GM18867 (cell line): ENCODE results near the gene TKFC.
"Not testable (repeated sequence)": the region's sequence is repeated elsewhere in the genome, so short reads cannot be mapped to it uniquely, and the experiment has no call there.

Experiments
- ATAC-seq: cut with Tn5 transposase; IDR thresholded peaks from one replicate; pipeline ENCODE4 v1.9.1; 2021; ENCODE audit warnings: mild to moderate bottlenecking, moderate library complexity; ENCODE audit not compliant: unreplicated experiment

Gene TKFC

DNA sequence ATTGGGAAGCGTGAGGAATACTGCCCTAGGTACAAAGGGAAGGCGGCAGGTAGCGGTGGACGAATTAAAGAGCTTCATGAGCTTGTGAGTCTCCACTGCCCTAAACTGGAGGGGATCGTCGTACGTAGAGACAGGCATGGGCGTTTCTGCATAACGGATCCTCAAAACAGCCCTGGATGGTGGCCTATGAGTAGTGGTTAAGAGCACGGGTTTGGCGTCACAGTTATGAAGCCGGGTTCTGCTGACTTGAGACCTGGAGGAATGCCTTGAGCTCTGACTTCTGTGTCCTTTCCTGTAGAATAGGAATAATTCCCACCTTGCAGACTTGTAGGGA, 29.5 kb downstream of the TKFC start:
- ATAC-seq, result no peak

DNA sequence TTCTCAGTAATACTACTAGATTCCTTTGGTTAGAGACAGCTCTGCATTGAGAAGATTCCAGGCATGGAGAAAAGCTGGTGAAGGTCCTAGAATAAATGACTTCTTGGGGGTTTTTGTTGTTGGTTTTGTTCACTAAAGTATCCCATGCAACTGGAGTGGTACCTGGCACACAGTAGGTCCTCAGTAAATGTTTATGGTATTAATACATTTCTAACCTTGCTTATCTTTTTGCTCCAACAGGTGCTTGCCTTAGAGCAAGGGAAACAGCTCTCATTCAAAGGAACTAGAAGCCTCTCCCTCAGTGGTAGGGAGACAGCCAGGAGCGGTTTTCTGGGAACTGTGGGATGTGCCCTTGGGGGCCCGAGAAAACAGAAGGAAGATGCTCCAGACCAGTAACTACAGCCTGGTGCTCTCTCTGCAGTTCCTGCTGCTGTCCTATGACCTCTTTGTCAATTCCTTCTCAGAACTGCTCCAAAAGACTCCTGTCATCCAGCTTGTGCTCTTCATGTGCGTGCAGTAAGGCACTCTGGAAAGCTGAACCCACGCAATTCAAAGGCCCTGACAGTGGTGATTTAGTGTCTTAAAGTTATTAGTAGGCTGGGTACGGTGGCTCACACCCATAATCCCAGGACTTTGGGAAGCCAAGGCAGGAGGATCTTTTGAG, 31.1 kb downstream of the TKFC start:
- ATAC-seq, result no peak

DNA sequence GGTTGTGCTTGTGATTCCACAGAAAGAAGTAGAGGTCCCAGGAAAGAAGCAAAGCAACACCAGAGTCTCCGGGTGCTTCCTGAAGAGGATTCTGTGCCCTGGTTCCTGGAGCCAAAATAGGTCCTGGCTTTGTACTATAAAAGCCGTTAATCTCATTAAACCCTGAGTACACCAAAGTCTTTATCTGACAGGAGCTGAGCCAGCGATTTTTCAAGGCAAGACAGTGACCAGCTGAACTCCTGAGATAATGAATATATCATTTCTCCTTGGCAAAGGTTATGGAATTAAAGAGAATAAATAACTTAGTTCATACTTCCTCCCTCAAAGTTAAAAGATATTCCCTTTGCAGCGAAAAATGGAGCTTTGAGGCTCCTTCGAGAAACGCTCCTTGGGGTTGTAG, 34.4 kb downstream of the TKFC start:
- ATAC-seq, result no peak

DNA sequence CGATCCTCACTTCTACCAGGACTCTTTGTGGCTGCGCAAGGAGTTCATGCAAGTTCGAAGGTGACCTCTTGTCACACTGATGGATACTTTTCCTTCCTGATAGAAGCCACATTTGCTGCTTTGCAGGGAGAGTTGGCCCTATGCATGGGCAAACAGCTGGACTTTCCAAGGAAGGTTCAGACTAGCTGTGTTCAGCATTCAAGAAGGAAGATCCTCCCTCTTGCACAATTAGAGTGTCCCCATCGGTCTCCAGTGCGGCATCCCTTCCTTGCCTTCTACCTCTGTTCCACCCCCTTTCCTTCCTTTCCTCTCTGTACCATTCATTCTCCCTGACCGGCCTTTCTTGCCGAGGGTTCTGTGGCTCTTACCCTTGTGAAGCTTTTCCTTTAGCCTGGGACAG, 35.6 kb downstream of the TKFC start:
- no peak for ATAC-seq

DNA sequence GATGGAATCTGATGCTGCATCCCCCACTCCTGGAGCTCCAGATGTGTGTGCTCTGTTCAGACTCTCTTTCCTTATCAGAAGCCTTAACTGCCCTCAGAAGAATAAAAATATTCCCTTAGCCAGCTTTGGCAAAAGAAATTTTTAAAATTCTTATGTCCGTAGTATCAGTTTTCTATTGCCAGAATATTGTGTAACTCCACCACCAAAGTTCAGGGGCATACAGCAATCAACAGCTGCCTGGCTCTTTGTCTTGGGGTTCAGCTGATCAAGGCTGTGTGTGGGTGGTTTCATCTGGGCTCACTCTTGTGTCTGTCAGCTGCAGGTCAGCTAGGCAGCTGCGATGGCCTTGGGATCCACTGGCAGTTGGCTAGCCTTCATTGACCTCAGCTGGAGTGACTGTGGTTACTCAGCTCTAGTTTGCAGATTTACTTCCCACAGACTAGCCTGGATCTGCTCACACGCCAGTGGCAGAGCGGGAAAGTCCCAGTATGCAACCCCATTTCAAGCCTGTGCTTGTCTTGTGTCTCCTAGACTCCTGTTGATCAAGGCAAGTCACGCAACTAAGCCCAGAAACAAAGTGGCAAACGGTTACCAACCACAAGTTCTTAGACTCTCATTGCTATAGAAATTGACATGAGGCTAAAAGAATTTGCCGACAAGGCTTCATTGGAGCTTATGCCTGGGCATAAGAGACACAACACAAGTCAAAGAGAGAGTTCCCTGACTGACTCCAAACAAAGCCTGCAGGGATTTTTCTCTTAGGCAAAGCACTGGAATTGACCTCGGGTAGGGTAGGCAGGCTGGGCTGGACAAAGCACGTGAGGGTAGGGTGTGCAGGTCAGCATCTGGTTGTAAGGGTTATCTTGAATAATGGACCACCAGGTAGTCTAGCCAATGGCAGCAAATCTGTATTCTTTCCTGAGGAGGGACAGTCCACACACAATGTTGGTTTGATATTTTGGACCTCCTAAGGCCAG, 36.6 kb downstream of the TKFC start:
- peak; percentile 36 for ATAC-seq

DNA sequence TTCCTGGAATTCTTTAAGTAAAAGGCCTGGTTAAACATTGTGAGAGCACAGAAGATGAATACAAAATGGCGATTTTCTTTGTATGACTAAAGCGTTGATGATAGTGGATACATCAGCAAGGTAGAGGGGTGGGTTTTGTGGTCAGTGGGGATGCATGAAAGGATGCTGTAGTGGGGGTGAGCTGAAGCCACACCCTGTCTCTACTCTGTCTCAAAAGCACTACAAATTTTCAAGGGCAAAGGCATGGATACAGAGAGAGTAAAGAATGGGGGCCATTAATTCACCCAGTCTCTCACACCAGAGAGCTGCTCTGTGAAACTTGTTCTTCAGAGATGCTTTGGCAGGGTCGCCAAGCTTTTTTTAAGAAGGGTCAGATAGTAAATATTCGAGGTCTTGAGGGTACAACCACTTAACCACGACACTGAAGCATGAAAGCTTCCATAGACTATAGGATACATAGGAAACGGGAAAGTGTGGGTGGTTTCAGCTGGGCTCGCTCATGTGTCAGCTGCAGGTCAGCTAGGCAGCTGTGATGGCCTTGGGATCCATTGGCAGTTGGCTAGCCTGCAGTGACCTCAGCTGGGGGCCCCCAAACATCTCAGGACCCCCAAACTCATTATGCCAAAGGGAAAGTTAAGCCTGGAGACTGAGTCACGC, 37.4 kb downstream of the TKFC start:
- no peak for ATAC-seq

DNA sequence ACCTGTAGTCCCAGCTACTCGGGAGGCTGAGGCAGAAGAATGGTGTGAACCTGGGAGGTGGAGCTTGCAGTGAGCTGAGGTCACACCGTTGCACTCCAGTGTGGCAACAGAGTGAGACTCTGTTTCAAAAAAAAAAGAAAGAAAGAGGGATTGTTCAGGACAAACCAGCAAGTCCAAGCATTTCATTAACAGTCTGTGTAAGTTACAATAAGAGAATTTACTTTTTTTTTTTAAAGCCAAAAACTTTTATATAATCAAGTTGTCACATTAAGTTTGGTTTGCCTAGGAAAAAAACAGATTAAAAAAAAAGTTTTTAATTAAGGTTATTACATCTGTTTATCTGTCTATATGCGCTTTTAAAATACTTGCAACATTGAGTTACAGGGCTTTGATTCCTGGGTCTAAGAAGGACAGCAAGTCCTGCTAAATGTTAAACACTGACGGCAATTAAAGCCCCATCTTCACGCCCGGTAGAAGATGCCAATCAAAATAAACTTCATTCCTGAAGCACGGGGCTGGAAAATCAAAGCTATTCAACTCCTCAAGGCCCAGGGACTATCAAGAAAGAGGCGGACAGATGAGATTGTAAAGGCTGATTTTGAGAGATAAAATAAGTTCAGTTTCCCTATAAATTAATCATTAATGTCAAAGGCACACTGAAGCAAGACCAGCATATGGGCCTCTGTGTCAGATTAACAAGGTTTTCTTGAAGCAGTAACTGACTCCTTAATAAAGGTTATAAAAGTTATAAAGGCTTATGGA, 39.8 kb downstream of the TKFC start:
- ATAC-seq, result no peak

DNA sequence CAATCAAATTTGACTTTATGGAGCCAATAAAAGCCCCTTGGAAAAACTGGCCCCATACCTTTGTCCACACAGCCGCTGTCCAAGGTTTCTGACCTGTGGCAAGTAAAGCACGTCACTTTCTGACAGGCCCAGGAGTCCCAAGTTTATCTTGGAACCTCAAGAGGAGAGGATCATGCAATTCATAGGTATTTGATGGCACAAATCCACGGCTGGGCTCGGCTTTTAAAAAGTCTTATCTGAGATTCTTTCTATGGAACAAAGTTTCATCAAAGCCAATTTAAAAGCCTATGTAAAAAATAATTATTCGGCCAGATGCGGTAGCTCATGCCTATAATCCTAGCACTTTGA, 42.7 kb downstream of the TKFC start:
- ATAC-seq, result no peak

DNA sequence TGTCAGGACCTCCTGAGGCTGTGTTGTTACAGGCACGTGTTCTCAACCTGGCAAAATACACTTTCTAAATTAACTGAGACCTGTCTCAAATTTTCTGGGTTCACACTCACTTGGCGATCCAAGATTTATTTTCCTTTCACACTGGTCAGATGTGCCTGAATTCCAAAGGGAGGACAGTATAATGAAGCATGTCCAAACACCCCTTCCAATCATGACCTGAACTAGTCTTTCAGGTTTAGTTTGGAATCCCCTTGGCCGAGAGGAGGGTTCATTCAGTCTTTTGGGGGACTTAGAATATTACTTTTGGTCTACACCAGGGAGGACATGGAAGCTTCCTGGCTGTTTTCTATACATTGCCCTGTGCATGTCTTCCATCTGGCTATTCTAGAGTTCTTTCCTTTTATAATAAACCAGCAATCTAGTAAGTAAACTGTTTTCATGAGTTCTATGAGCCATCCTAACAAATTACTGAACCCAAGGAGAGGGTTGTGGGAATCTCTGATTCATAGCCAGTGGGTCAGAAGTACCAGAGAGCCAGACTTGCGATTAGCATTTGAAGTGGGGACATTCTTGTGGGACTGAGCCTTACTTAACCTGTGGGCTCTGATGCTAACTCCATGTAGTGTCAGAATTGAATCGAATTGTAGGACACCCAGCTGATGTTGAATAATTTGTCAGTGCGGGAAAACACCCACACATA, 44.6 kb downstream of the TKFC start:
- ATAC-seq, result no peak

DNA sequence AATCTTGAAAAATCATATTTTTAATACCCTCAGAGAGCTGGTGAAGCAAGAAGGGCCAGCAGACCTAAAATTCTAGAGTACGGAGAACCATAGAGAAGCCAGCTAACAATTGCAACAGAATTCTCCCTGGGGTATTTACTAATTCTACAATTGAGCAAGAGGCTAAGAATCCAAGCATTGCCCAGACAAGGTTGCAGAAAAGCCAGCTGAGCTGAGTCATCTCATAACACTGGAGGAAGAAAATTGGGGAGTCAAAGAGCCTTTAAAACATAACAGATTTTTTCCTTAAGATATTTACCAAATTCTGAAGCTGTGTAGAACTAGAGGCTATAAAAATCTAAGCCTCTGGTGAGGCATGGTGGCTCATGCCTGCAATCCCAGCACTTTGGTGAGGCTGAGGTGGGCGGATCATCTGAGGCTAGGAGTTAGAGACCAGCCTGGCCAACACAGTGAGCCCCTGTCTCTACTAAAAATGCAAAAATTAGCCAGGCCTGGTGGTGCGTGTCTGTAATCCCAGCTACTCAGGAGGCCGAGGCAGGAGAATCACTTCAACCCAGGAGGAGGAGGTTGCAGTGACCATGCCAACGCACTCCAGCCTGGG, 45.8 kb downstream of the TKFC start:
- ATAC-seq, result no peak

DNA sequence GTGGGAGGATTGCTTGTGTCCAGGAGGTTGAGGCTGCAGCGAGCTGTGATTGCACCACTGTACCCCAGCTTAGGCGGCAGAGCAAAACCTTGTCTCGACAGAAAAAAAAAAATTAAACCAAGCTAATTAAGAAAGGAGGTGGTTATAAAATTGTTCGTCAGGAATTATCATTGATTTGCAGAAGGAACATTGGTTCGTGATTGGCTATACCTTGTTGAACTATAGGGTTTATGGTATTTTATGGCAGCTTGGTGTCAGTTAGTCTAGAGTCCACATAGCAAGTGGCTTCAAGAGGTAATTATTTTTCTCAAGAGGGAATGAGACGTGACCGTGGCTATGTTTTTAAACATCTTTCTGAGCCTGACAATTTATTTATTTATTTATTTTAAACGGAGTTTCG, 47.9 kb downstream of the TKFC start:
- ATAC-seq, result no peak

DNA sequence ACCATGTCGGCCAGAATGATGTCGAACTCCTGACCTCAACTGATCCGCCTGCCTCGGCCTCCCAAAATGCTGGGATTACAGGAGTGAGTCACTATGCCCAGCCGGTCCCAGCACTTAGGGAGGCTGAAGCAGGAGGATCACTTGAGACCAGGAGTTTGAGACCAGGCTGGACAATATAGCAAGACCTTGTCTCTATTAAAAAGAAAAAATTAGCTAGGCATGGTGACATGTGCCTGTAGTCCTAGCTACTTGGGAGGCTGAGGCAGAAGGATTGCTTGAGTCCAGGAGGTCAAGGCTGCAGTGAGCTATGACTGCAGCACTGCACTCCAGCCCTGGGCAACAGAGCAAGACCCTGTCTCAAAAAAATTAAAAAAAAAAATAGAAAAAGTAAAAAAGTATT, 50.8 kb downstream of the TKFC start:
- not testable (repeated sequence) for ATAC-seq

DNA sequence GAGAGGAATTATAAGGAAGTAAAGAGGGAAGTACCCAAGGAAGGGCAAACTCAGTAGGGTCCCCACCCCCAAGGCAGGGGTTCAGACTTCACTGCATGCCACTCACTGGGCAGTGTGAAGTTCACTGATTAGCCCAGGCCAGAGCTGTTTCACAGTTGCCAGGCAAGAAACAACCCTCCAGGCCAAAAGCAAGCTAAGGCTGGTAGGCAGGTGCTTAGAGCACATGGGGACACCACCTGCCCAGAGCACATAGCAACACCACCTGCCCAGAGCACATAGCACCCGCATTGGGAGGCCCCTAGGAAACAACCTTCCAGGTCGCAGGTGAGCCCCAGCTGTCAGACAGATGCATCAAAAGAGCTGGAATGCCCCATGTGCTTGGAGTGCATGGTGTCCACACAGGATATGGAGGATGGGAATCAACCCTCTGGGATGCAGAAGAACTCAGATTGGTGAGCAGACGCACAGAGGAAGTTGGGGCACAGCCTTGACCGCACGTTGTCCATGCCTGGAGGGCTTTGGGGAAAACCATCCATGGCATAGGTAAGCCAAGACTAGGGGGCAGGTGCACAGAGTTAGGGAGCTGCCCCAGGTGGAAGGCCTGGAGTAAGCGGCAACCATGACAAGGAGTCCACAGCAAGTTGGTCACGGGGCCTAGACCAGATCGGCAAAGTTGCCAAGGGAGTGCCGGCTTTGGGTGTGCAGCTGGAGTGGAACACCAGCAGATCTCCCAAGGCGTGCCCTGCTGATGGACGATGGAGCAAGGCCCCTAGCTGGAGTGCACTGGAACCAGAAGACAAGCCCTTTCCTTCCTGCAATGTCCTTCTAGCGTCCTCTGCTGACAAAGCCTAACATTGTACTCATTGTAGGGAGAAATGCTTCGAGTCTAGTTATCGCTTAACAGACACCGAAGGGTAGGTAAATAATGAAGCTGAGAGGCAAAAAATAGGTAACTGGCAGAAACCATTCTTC, 51.5 kb downstream of the TKFC start:
- ATAC-seq, result no peak

DNA sequence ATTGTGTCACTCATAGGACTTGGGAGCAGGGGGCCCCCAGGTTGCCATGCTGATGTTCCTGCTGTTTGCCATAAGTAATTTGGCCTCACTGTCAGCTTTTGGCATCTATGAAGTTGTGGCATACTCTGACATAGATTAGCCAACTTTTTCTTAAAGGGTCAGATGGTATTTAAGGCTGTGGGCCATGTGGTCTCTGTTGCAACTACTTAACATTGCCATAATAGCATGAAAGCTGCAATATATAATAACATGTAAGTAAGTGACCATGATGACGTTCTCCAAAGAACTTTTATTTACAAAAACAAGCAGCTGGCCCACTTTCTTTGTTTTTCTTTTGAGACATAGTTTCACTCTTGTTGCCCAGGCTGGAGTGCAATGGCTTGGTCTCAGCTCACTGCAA, 57.1 kb downstream of the TKFC start:
- ATAC-seq, result no peak

DNA sequence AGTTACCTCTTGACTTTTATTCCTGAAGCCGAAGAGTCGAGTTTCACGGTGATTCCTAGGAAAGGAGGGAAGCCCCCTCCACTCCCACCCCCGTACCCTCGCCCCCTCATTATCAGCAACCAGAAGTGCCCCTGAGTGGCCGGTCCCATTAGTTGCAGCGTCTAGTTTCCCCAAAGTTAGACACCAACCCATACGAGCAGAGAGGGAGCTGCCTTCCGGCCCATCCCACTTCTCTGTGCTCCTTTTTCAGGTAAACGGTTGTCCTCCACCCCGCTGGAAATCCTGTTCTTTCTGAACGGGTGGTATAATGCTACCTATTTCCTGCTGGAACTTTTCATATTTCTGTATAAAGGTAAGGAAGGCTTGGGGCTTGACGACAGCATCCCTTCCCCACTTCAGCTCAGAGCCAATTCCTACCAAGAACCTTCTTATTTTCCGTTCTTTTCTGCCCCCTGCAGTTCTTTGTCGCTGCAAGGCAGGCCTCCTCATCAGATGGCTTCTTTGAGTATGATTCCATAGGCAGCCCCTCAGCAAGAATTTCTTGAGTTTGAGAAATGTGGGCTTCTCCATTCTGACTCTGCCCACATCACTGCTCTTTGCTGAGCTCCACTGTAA, 60.1 kb downstream of the TKFC start:
- no peak for ATAC-seq
